ENCODE data around the gene KCNQ5. TPM values are rescaled to one million over a fixed set of nuclear protein-coding genes. Genes with fewer than 3 reads are reported as not detected.

The KCNQ5 gene
- total RNA-seq, 6 donors from 2014 or later, result 0.30 to 3.1 (median 0.32) TPM

GRCh38 chr6:72792692-72793091, 170.8 kb downstream of the KCNQ5 start:
- H3K4me1 ChIP-seq, result peaks cover 0 to 6% (median 0%) of the 10 kb centered on the region in 4 donors
- H3K27me3 ChIP-seq, result no peaks in the 10 kb centered on the region
- ATAC-seq (ENCODE audit: low FRiP score in 2 of 2) (no peak), DNase-seq (no peak)
- H3K4me3 ChIP-seq, result no peak overlapping the region
- 78 to 80% methylated on average over 1 of the region's 1 CpG for WGBS, 2 donors
- no peak overlapping the region for H3K27ac ChIP-seq
- TF ChIP-seq CTCF (IDR thresholded peaks at IDR 0.05), result no peak
- TF ChIP-seq POLR2AphosphoS5 (IDR thresholded peaks at IDR 0.05), result no peak
- TF ChIP-seq EP300 (IDR thresholded peaks at IDR 0.05), result no peak
- no peak for TF ChIP-seq POLR2A (IDR thresholded peaks at IDR 0.05)
- no peaks in the 10 kb centered on the region for H3K36me3 ChIP-seq
- no peaks in the 10 kb centered on the region for H3K9me3 ChIP-seq

GRCh38 chr6:72793641-72794395, 172.0 kb downstream of the KCNQ5 start:
- TF ChIP-seq CTCF (IDR thresholded peaks at IDR 0.05), result no peak
- TF ChIP-seq POLR2A (IDR thresholded peaks at IDR 0.05), result no peak
- TF ChIP-seq EP300 (IDR thresholded peaks at IDR 0.05), result no peak
- TF ChIP-seq POLR2AphosphoS5 (IDR thresholded peaks at IDR 0.05), result no peak
- no peaks in the 10 kb centered on the region for H3K36me3 ChIP-seq
- no peaks in the 10 kb centered on the region for H3K9me3 ChIP-seq
- no peak overlapping the region for H3K27ac ChIP-seq
- no peak for ATAC-seq (ENCODE audit: low FRiP score in 2 of 2)
- H3K27me3 ChIP-seq, result no peaks in the 10 kb centered on the region
- WGBS, 2 donors, result 80 to 81% methylated on average over 10 of the region's 10 CpGs
- H3K4me1 ChIP-seq, result no peaks in the 10 kb centered on the region
- DNase-seq, result no peak
- H3K4me3 ChIP-seq, result no peak overlapping the region

- Histone ChIP-seq H3K27me3 (no peaks in the 10 kb centered on the region), H3K27ac (no peak overlapping the region), H3K9me3 (no peaks in the 10 kb centered on the region), H3K4me1 (no peaks in the 10 kb centered on the region), H3K4me3 (no peak overlapping the region), H3K36me3 (no peaks in the 10 kb centered on the region)
- DNase-seq (no peak), ATAC-seq (ENCODE audit: low FRiP score in 2 of 2) (no peak)
- 70 to 76% methylated on average over 2 of the region's 2 CpGs for WGBS, 2 donors
- no peak for TF ChIP-seq EP300 (IDR thresholded peaks at IDR 0.05)
- TF ChIP-seq CTCF (IDR thresholded peaks at IDR 0.05), result no peak
- no peak for TF ChIP-seq POLR2AphosphoS5 (IDR thresholded peaks at IDR 0.05)
- no peak for TF ChIP-seq POLR2A (IDR thresholded peaks at IDR 0.05)
These were observed 176.3 kb downstream of the KCNQ5 start for GRCh38 chr6:72798196-72798595.

GRCh38 chr6:72809746-72810379, 188.0 kb downstream of the KCNQ5 start:
- Histone ChIP-seq H3K36me3 (no peaks in the 10 kb centered on the region), H3K4me3 (no peak overlapping the region), H3K27me3 (no peaks in the 10 kb centered on the region), H3K4me1 (peaks cover 0 to 6% (median 0%) of the 10 kb centered on the region in 4 donors), H3K27ac (no peak overlapping the region), H3K9me3 (no peaks in the 10 kb centered on the region)
- ATAC-seq (ENCODE audit: low FRiP score in 2 of 2) (no peak), DNase-seq (no peak)
- WGBS, 2 donors, result 67% methylated on average over 4 of the region's 4 CpGs
- TF ChIP-seq CTCF (IDR thresholded peaks at IDR 0.05), result no peak
- TF ChIP-seq EP300 (IDR thresholded peaks at IDR 0.05), result no peak
- no peak for TF ChIP-seq POLR2AphosphoS5 (IDR thresholded peaks at IDR 0.05)
- TF ChIP-seq POLR2A (IDR thresholded peaks at IDR 0.05), result no peak
